ENCODE results near the gene GOLT1B. TPM values are rescaled to one million over a fixed set of nuclear protein-coding genes. Genes with fewer than 3 reads are reported as not detected.

The GOLT1B gene
- total and polyA plus RNA-seq, 12 donors: 12.0 to 25.4 (median 18.8) TPM

DNA sequence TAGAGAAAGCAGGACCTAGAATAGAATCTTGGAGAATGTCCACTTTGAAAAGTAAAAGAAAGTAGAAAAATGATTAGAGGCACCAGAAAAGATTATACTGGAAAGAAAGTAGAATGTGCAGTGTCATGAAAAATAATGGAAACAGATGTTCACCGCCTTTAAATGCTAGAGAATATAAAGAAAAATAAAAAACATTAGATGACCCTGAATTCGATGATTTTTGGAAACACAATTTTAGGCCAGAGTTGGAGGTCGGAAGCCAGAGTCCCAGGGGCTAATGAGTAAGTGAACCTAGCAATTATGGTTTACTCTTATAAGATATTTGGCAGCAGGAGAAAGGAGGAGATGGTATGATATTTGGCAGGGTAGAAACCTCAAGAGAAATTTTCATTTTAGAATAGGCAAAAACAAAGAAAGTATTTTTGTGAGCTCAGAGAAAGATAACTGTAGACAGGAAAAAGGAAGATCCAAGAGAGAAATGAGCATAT, 65.4 kb downstream of the GOLT1B start:
- H3K4me3 ChIP-seq: no peak overlapping the region
- 76 to 84% methylated on average over 3 of the region's 3 CpGs for WGBS, 2 donors

More for the DNA sequence above, 65.4 kb downstream of the GOLT1B start:
- Histone ChIP-seq H3K27me3 (no peaks in the 10 kb centered on the region), H3K27ac (no peak overlapping the region), H3K9me3 (no peaks in the 10 kb centered on the region), H3K36me3 (no peaks in the 10 kb centered on the region), H3K4me1 (no peaks in the 10 kb centered on the region)
- TF ChIP-seq, protein P1, sequence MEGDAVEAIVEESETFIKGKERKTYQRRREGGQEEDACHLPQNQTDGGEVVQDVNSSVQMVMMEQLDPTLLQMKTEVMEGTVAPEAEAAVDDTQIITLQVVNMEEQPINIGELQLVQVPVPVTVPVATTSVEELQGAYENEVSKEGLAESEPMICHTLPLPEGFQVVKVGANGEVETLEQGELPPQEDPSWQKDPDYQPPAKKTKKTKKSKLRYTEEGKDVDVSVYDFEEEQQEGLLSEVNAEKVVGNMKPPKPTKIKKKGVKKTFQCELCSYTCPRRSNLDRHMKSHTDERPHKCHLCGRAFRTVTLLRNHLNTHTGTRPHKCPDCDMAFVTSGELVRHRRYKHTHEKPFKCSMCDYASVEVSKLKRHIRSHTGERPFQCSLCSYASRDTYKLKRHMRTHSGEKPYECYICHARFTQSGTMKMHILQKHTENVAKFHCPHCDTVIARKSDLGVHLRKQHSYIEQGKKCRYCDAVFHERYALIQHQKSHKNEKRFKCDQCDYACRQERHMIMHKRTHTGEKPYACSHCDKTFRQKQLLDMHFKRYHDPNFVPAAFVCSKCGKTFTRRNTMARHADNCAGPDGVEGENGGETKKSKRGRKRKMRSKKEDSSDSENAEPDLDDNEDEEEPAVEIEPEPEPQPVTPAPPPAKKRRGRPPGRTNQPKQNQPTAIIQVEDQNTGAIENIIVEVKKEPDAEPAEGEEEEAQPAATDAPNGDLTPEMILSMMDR (IDR thresholded peaks at IDR 0.05): no peak
- intact Hi-C loops (cut with DNase I): no loop called here
- DNase-seq (no peak), ATAC-seq (no peak)

Other genes starting within 250 kb of the GOLT1B start
- not detected for gene SLCO1A2, start 166.9 kb upstream of the GOLT1B start, total RNA-seq
- not detected for gene SLCO1A2, start 166.9 kb upstream of the GOLT1B start, polyA plus RNA-seq
- gene IAPP, start 128.9 kb upstream of the GOLT1B start, total RNA-seq: not detected
- under 1 TPM in 1 of 2 donors, not detected in 1; 0.09 TPM for gene IAPP, start 128.9 kb upstream of the GOLT1B start, polyA plus RNA-seq
- 10 to 100 TPM; 15.5 to 22.8 (median 18.9) TPM for gene PYROXD1, start 64.1 kb upstream of the GOLT1B start, total RNA-seq
- 10 to 100 TPM in 1 of 2 donors, 1 to 10 TPM in 1; 9.9 to 10.5 TPM for gene PYROXD1, start 64.1 kb upstream of the GOLT1B start, polyA plus RNA-seq
- 10 to 100 TPM; 18.4 to 40.5 (median 24.6) TPM for gene RECQL, start 154 bp upstream of the GOLT1B start, total RNA-seq
- 10 to 100 TPM; 11.2 to 14.3 TPM for gene RECQL, start 154 bp upstream of the GOLT1B start, polyA plus RNA-seq
- 10 to 100 TPM; 10.1 to 21.5 (median 16.3) TPM for gene SPX, start 24.5 kb downstream of the GOLT1B start, total RNA-seq
- 10 to 100 TPM in 1 of 2 donors, 1 to 10 TPM in 1; 1.7 to 11.2 TPM for gene SPX, start 24.5 kb downstream of the GOLT1B start, polyA plus RNA-seq
- under 1 TPM in 4 of 10 donors, not detected in 6; 0.09 to 0.37 (median 0.25) TPM for gene GYS2, start 103.1 kb downstream of the GOLT1B start, total RNA-seq
- under 1 TPM in 1 of 2 donors, not detected in 1; 0.15 TPM for gene GYS2, start 103.1 kb downstream of the GOLT1B start, polyA plus RNA-seq
- gene LDHB, start 156.1 kb downstream of the GOLT1B start, total RNA-seq: 1,000 to 10,000 TPM; 1,251 to 3,111 (median 2,389) TPM
- 1,000 to 10,000 TPM; 1,053 to 1,184 TPM for gene LDHB, start 156.1 kb downstream of the GOLT1B start, polyA plus RNA-seq